ENCODE measurements around the gene DNLZ. TPM values are rescaled to one million over a fixed set of nuclear protein-coding genes. Genes with fewer than 3 reads are reported as not detected.

DNLZ gene
- total RNA-seq, 2 donors from 2014 or later, result 24.1 to 31.3 TPM

GRCh38 chr9:136359774-136360718 lies 3.5 kb downstream of the DNLZ start:
- DNase-seq (no peak), ATAC-seq (no peak)
- Histone ChIP-seq H3K9me3 (no peaks in the 10 kb centered on the region), H3K36me3 (replicated peaks in 1 of 2; ENCODE audit: insufficient read depth in 1 of 2, low read depth in 2 of 2) (no peaks in the 10 kb centered on the region), H3K4me1 (peaks cover 22% of the 10 kb centered on the region), H3K4me3 (no peak overlapping the region), H3K27me3 (no peaks in the 10 kb centered on the region), H3K27ac (no peak overlapping the region)
- 86 to 88% methylated on average over 19 to 38 of the region's 38 CpGs for WGBS, 2 donors
- no peak for TF ChIP-seq CTCF (IDR thresholded peaks at IDR 0.05)
- no peak for TF ChIP-seq POLR2A (IDR thresholded peaks at IDR 0.05)
- intact Hi-C loops (cut with DNase I), result no loop called here

- Histone ChIP-seq H3K27ac (no peak overlapping the region), H3K4me3 (no peak overlapping the region), H3K27me3 (no peaks in the 10 kb centered on the region), H3K9me3 (no peaks in the 10 kb centered on the region), H3K4me1 (peaks cover 20% of the 10 kb centered on the region), H3K36me3 (replicated peaks in 1 of 2; ENCODE audit: insufficient read depth in 1 of 2, low read depth in 2 of 2) (no peaks in the 10 kb centered on the region)
- DNase-seq, result no peak
- TF ChIP-seq POLR2A (IDR thresholded peaks at IDR 0.05) (no peak), CTCF (IDR thresholded peaks at IDR 0.05) (no peak)
- WGBS, 2 donors, result 45 to 80% methylated on average over 1 to 2 of the region's 2 CpGs
- intact Hi-C loops (cut with DNase I), result no loop called here
- no peak for ATAC-seq
Measured at GRCh38 chr9:136358888-136359287, 4.7 kb downstream of the DNLZ start.

GRCh38 chr9:136358016-136358415 lies 5.5 kb downstream of the DNLZ start:
- ATAC-seq, result no peak
- no peaks in the 10 kb centered on the region for H3K9me3 ChIP-seq
- H3K27me3 ChIP-seq, result no peaks in the 10 kb centered on the region
- DNase-seq, result no peak
- H3K27ac ChIP-seq, result no peak overlapping the region
- 94% methylated on average over 14 of the region's 29 CpGs; no CpG with 5 or more reads in 1 of the 2 donors for WGBS, 2 donors
- peaks cover 17% of the 10 kb centered on the region for H3K4me1 ChIP-seq
- no peaks in the 10 kb centered on the region for H3K36me3 ChIP-seq (replicated peaks in 1 of 2; ENCODE audit: insufficient read depth in 1 of 2, low read depth in 2 of 2)
- TF ChIP-seq CTCF (IDR thresholded peaks at IDR 0.05) (no peak), POLR2A (IDR thresholded peaks at IDR 0.05) (no peak)
- H3K4me3 ChIP-seq, result no peak overlapping the region
- intact Hi-C loops (cut with DNase I), result no loop called here

GRCh38 chr9:136357202-136357725 lies 6.3 kb downstream of the DNLZ start:
- Histone ChIP-seq H3K4me1 (peaks cover 11% of the 10 kb centered on the region), H3K9me3 (no peaks in the 10 kb centered on the region), H3K4me3 (no peak overlapping the region), H3K27me3 (no peaks in the 10 kb centered on the region), H3K27ac (no peak overlapping the region), H3K36me3 (replicated peaks in 1 of 2; ENCODE audit: insufficient read depth in 1 of 2, low read depth in 2 of 2) (no peaks in the 10 kb centered on the region)
- DNase-seq (no peak), ATAC-seq (no peak)
- TF ChIP-seq CTCF (IDR thresholded peaks at IDR 0.05) (no peak), POLR2A (IDR thresholded peaks at IDR 0.05) (no peak)
- WGBS, 2 donors, result 85 to 91% methylated on average over 16 to 17 of the region's 22 CpGs
- intact Hi-C loops (cut with DNase I), result no loop called here
